NCI-H187 (cell line): ENCODE measurements around the gene ITPR3.

Experiments used
- DNase-seq, 2 experiments: peaks; one replicate each; lab custom pipeline; 2025; lab: John Stamatoyannopoulos, UW

Gene ITPR3

GRCh38 chr6:33620856-33621710, at the start of gene ITPR3:
ITPR3 (plus strand) TSS chr6:33621322; CDS start chr6:33621603, 281 bp downstream.
- DNase-seq: peak in 1 of 2 experiments; percentile 56

DNA sequence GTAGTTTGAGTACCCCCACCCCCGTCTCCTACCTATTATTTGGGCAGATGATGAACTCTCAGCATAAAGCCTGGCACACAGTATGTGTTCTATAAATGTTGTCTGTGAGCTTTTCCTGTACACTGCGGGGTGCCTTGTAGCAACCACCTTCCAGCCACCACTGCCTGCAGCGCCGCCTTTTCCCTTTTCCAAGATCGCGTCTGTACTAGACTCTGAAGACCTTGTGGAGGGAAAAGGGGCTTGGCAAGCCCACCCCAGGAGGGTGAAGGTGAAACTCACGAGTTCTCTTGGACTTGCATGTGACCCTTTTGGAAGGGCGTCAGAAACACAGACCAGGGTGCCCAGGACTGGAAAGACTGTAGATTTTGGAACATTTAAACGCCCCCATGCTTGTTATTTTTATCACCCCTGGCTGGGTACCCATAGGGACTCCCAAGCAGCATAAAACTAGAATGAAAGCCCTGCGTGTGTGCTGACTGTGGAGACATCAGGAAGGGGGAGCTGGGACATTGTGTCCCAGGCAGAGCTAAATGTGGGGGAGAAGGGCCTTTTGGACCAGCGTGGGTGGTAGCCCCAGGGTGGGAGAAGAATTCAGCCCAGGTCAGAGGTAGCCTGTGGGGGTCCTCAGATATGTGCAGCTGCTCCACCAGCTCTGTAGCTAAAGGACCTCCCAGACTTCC, 49.3 kb upstream of the ITPR3 start:
- DNase-seq: no peak

DNA sequence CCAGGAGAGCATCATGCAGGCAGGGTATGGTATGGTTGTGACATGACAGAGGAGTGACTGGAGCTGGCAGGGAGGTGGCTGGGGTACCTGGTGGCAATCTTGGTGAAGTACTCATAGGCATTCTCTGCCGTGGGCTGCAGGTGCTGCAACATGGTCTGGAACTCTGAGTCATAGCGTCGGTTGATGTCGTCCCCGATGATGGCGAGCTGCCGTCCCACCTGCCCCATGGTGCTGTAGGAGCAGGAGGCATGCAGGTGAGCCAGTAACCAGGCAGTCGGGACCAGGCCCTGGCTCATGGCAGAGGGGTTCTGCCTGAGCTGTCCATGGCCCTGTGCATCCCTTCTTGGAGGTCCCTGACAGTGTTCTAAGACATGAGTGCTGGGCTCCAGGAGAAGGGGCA, 45.9 kb upstream of the ITPR3 start:
- DNase-seq: no peak

DNA sequence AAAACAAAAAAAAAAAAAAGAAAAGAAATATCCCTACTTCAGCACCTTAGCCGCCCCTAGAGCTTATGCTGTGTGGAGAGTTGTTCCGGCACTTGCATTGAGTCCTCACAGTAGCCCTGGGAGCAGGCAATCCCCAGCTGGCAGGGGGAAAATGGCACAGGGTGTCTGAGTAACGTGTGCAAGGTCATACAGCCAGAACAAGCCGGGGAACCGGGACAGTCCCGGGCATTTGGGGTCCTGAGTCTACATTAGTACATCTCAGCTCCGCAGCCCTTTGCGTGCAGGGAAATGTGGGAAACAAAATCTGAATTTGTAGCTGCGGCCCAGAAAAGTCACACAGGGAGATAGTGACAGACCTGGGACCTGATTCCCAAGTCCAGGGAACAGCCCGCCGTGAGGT, 44.5 kb upstream of the ITPR3 start:
- no peak for DNase-seq

DNA sequence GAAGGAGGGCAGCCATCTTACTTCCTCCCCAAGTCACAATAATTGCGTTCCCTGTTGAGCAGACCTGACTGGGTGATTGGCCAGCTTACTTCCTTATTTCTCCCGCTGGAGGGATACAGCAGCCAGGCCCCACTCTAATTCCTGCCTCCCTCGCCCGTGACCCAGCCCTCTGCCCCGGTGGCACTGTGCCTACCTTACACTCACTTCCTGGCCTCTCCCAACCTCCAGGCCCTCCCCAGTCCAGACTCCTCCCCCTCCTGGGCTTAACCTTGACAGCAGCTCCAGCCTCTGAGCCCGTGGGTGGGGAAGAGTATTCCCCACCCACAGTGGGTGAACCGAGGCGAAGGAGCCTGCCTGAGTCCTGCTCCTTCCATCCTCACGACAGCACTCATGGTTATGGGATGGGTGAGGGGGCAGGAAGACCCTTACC, 44.0 kb upstream of the ITPR3 start:
- DNase-seq: no peak

- no peak for DNase-seq
Observed at GRCh38 chr6:33577718-33578117, 43.4 kb upstream of the ITPR3 start.

GRCh38 chr6:33578164-33578563, 43.0 kb upstream of the ITPR3 start:
- DNase-seq: no peak

- DNase-seq: no peak
Observed at GRCh38 chr6:33578588-33579011, 42.5 kb upstream of the ITPR3 start.

DNA sequence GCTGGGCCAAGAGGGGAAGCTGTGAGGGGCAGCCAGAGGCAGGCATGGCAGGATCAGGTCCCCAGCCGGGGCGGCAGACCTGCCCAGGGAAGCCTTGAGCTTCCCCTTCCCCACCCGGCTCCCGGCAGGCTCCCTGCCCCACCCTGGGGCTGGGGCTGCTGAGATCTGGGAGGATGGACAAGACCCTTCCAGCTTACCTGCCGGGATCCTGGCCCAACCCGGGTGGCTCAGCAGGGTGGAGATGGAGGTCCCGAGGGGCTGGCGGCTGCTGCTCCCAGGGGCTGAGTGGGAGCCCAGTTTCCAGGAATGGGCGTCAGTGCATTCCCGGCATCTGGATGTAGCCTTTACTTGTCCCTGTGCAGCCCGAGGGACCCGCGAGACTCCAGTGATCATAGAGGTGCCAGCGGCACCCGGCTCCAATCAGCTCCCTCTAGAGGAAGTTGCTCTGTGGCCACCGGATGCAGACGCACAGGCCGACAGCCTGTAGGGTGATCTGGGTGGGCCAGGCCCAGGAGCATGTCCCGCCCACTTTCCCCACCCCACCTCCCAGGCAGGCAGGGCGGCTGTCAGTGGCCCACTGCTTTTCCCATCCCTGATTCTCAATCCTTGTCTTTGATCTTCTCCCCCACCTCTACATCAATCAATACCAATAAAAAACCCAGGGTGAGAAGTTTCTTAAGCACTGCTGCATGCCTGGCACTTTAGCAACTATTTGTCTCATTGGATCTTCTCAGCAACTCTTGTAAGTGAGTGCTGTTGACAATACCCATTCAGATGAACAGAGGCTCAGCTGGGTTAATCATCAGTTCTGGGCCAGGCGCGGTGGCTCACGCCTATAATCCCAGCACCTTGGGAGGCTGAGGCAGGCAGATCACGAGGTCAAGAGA, 41.1 kb upstream of the ITPR3 start, which contains the start of gene BAK1:
Gene BAK1 (minus strand): TSS at position 449 of the 887 bp plus-strand sequence. CDS start 2,672 bp downstream, outside the sequence.
- DNase-seq: peak in 1 of 2 experiments; percentile 61

DNA sequence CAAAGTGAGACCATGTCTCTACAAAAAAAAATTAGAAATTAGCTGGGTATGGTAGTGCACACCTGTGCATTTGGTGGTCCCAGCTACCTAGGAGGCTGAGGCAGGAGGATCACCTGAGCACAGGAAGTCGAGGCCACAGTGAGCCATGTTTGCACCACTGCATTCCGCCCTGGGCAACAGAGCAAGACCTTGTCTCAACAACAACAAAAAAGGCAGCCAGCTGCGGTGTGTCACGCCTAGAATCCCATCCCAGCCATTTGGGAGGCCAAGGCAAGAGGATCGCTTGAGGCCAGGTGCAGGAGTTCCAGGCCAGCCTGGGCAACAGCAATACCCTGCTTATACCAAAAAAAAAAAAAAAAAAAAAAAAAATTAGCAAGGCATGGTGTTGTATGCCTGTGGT, 39.9 kb upstream of the ITPR3 start:
- no peak for DNase-seq

- no peak for DNase-seq
Observed at GRCh38 chr6:33583591-33584155, 37.4 kb upstream of the ITPR3 start.

GRCh38 chr6:33584700-33585402, 36.3 kb upstream of the ITPR3 start:
- no peak for DNase-seq

DNA sequence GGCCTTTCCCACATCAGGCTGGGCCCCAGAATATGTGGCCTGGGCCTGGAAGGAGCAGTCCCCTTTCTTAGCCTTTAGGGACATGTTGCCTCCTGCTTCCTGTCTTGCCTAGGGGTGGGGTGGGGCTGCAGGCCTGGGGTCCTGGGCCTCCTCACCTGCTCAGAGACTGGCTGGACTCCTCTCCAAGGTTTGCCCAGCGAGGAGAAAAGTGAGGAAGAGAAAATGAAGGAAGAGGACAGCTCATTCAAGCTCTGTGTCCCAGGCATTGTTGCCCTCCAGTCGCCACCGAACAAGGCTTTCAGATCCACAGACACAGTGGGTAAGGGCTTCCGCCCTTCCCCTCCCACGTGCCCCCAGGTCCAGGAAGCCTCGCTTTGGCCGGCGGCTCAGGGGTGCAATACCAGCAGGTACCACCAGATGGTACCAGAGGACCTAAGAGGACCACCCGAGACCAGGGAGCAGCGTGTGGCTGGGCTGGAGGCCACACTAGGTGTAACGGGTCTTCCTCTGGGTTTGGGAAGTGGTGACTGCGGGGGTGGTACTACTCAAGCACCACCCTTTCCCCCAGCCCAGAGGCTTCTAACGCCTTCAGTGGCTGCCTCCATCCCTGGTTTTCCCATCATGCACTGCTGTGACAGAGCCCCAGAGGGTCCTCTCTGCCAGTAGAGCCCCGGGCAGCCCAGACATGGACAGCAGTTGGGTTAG, 35.6 kb upstream of the ITPR3 start:
- peak; percentile 10 to 39 for DNase-seq

DNA sequence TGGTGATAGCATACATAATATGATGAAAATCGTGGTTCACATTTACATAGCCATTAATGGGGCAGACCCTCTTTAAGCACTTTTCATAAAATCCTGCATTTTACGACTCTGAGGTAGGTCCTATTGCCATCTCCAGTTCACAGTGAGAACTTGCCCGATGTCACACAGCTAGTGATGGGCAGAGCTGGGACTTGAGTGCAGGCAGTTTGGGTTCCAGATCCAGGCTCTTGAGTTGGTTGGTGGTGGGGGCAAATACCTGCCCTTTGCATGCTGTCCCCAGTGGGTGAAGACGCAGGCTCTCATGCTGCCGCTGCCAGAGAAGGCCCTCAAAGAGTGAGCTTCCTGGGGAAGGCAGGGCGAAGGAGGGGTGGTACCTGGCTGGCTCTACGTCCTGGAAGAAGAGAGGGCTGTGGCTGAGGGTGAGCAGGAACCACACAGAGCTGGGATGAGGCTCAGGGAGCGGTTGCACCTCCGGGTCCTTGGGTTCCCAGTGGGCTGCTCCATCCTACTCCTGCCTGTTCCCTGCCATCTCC, 34.9 kb upstream of the ITPR3 start:
- DNase-seq: no peak

- DNase-seq: no peak
Observed at GRCh38 chr6:33587529-33587928, 33.6 kb upstream of the ITPR3 start.

DNA sequence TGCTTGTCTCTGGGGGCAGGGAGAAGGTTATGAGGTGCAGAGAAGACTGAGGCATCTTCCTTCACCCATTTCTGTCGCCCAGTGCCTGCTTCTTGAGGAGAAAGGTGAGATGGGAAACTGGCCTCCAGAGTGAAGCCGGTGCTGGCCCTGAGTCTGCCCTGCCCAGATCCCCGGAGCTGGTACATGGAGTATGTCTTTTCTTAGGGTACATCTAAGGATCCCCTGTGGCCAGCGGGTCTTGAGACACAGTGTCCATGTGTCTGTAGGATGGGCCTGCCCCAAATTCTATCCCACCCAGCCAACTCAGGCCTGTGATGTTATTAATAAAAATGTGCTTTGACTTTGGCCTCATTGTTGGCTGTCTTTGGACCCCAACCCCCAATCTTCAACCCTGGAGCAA, 32.2 kb upstream of the ITPR3 start:
- DNase-seq: no peak

DNA sequence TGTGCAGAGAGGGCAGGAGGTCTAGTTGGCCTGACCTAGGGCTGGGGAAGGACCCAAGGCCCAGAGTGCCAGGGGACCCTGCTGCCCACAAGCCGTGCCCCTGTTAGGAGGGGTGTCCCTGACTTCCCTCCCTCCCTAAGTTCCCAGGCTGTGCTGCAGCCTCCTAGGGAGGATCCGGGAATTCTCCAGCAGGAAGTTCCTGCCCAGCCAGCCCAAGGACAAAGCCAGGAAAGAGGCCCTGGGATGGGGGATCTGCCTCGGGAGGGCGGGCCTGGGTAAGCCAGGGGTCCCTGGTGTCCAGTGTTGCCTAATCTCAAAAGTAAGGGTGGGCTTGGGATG, 31.8 kb upstream of the ITPR3 start:
- DNase-seq: no peak

DNA sequence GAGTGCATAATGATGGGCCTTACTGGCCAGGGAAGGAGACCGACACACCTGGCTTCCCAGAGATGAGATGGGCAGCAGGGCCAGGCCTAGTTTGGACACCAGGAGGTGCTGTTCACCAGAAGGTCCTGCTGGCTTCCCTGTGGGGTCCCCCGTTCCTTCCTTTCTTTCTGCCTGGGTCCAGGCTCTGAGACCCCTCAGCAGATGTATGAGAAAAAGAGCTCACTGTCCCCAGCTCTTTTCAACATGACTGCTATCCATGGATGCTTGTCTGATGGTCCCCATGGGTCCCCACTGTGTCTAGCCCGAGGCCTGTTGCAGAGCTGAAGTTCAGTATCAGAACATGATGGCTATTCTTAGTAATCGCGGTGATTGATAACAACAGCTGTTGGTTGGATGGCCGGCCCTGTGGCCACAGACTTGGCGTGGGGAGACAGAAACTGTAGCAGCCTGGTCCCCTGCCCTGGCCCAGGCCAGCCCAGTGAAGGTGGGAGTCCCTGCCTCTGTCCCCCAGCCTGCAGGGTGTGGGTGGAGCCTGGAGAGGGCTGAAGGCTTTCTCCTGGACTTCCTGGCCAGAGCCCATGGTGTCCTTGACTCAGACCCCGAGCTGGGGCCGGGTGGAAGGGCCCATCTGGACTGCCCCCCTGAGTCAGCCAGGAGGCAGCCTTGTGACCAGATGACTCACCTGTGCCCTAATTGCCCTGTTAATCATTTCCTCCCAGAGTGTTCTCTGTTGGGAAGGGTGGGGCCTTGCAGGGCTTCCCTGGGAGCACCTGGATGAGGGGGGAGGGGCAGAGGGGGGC, 31.2 kb upstream of the ITPR3 start:
- DNase-seq: peak; percentile 5 to 23

GRCh38 chr6:33590531-33591198, 30.5 kb upstream of the ITPR3 start:
- no peak for DNase-seq
